ENCODE results near the gene PCDHA7. TPM values are rescaled to one million over a fixed set of nuclear protein-coding genes. Genes with fewer than 3 reads are reported as not detected.
A peak's percentile ranks its signal among the peaks of the same experiment; 100 is the strongest.
"Not testable (repeated sequence)": the region's sequence is repeated elsewhere in the genome, so short reads cannot be mapped to it uniquely, and the experiment has no call there.

The PCDHA7 gene
- total RNA-seq, 1 donor from 2014 or later, result 0.13 TPM

GRCh38 chr5:140821375-140822280, 12.4 kb upstream of the PCDHA7 start, which contains the start of gene PCDHA5:
PCDHA5 (plus strand) TSS chr5:140821613.
- peak in 1 of 2 donors; percentile 23 for DNase-seq (ENCODE audit: low read depth in 2 of 2)

- DNase-seq (ENCODE audit: low read depth in 2 of 2), result no peak
These were observed 11.8 kb upstream of the PCDHA7 start for GRCh38 chr5:140822281-140822629.

- DNase-seq (ENCODE audit: low read depth in 2 of 2), result not testable (repeated sequence)
These were observed 11.1 kb upstream of the PCDHA7 start for GRCh38 chr5:140822969-140823368.

GRCh38 chr5:140823475-140823874, 10.6 kb upstream of the PCDHA7 start:
- no peak for DNase-seq (ENCODE audit: low read depth in 2 of 2)

GRCh38 chr5:140827704-140828361, 6.2 kb upstream of the PCDHA7 start, which contains the start of gene PCDHA6:
PCDHA6 (plus strand) TSS chr5:140827960; CDS start chr5:140828092, 132 bp downstream.
- no peak for DNase-seq (ENCODE audit: low read depth in 2 of 2)

- DNase-seq (ENCODE audit: low read depth in 2 of 2), result no peak
These were observed 5.7 kb upstream of the PCDHA7 start for GRCh38 chr5:140828362-140828737.

- not testable (repeated sequence) for DNase-seq (ENCODE audit: low read depth in 2 of 2)
These were observed 4.3 kb upstream of the PCDHA7 start for GRCh38 chr5:140829511-140830501.

- not testable (repeated sequence) for DNase-seq (ENCODE audit: low read depth in 2 of 2)
These were observed 455 bp downstream of the PCDHA7 start for GRCh38 chr5:140834439-140835008.

- no peak for DNase-seq (ENCODE audit: low read depth in 2 of 2)
These were observed 1.8 kb downstream of the PCDHA7 start for GRCh38 chr5:140835622-140836510.

GRCh38 chr5:140840978-140841962, 7.2 kb downstream of the PCDHA7 start, which contains the start of gene PCDHA8:
PCDHA8 (plus strand) TSS chr5:140841187; CDS start chr5:140841322, 135 bp downstream.
- DNase-seq (ENCODE audit: low read depth in 2 of 2), result no peak

GRCh38 chr5:140842798-140843733, 9.0 kb downstream of the PCDHA7 start:
- DNase-seq (ENCODE audit: low read depth in 2 of 2), result no peak

GRCh38 chr5:140848139-140849102, 14.4 kb downstream of the PCDHA7 start, which contains the start of gene PCDHA9:
PCDHA9 (plus strand) TSS chr5:140848382; CDS start chr5:140848496, 114 bp downstream.
- DNase-seq (ENCODE audit: low read depth in 2 of 2), result peak in 1 of 2 donors; percentile 7

- not testable (repeated sequence) for DNase-seq (ENCODE audit: low read depth in 2 of 2)
These were observed 16.0 kb downstream of the PCDHA7 start for GRCh38 chr5:140849831-140850634.

- peak in 1 of 2 donors; percentile 13 for DNase-seq (ENCODE audit: low read depth in 2 of 2)
These were observed 22.0 kb downstream of the PCDHA7 start, which contains the start of gene PCDHA10 for GRCh38 chr5:140855772-140856674. PCDHA10 (plus strand) TSS chr5:140855897; CDS start chr5:140856049, 152 bp downstream.

Data from dermis microvascular lymphatic vessel endothelial cell (primary cell).